SH-SY5Y (cell line): ENCODE measurements around the gene ETFA.

ENCODE experiments used
- GATA2 ChIP-seq: IDR thresholded peaks from 2 replicates; pipeline ENCODE4 v1.6.1; 2011; ENCODE audit warnings: mild to moderate bottlenecking, low read depth, low read length
- GATA3 ChIP-seq: IDR thresholded peaks from 2 replicates; pipeline ENCODE4 v1.6.1; 2011; ENCODE audit warnings: low read depth, mild to moderate bottlenecking, low read length, moderate library complexity

DNA sequence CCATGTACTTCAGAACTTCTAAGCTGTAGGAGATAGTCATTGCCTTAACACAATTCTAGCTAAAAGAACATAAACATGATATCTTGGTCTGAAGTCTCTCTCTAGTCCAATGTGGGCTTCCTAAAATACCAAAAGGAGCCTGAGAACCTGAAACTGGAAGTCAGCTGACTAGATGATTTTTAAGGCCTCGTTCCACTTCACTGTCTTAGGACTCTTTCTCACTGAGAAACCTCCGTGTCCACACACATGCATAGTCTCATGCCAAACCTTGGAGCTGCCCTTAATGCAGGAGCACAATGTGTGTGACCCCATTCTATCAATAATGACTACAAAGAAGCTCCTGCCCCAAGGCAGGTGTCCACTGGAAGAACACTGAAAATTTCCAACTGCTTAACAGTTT lies 87.7 kb downstream of the ETFA start:
- TF ChIP-seq GATA3 (no peak), GATA2 (no peak)
